Gastrocnemius medialis (tissue), 4 donors: ENCODE results near the gene OR5H2.
"Not testable (repeated sequence)": the region's sequence is repeated elsewhere in the genome, so short reads cannot be mapped to it uniquely, and the experiment has no call there.

Experiments used
- CTCF ChIP-seq, 5 experiments: fragments of 450-650 bp in 3 of 5; fragments of 200-600 bp in 2 of 5; sonication (generic) in 2 of 5; IDR thresholded peaks in 4 of 5; conservative IDR thresholded peaks in 1 of 5; 1 replicate in 4 of 5; 2 replicates in 1 of 5; pipeline ENCODE4 v1.5.1; 2016 to 2019; ENCODE audit warnings: antibody characterized with exemption in 5 of 5, mild to moderate bottlenecking in 3 of 5, moderate library complexity in 3 of 5
- POLR2A ChIP-seq, 2 donors: fragments of 450-650 bp; IDR thresholded peaks; one replicate each; pipeline ENCODE4 v1.6.1; 2017; ENCODE audit warnings: antibody characterized with exemption in 2 of 2, mild to moderate bottlenecking in 2 of 2, moderate library complexity in 2 of 2

GRCh38 chr3:98256026-98256425 is 26.3 kb upstream of the OR5H2 start:
- TF ChIP-seq CTCF (IDR thresholded peaks at IDR 0.05 in 4 of 5, conservative IDR thresholded peaks at IDR 0.05 in 1 of 5); POLR2A (IDR thresholded peaks at IDR 0.05): not testable (repeated sequence)
